Adrenal gland (tissue), 5 donors: Measurements from ENCODE around the gene TGFBR2.

ENCODE experiments used
- CTCF ChIP-seq, 6 experiments: fragments of 450-650 bp in 4 of 6; fragments of 200-600 bp in 2 of 6; sonication (generic) in 1 of 6; IDR thresholded peaks; 1 replicate in 5 of 6; 2 replicates in 1 of 6; pipeline versions ENCODE4 v1.5.1 to v1.8.0; 2016 to 2021; ENCODE audit warnings: antibody characterized with exemption in 6 of 6, mild to moderate bottlenecking in 2 of 6, moderate library complexity in 1 of 6
- POLR2A ChIP-seq, 2 donors: fragments of 450-650 bp; IDR thresholded peaks; one replicate each; pipeline ENCODE4 v1.6.1; 2017; ENCODE audit warnings: antibody characterized with exemption in 2 of 2, mild to moderate bottlenecking in 2 of 2, moderate library complexity in 1 of 2
- donor health status: DM: no; HTN: no; CAD: no.

- TF ChIP-seq POLR2A (IDR thresholded peaks at IDR 0.05), result no peak
- TF ChIP-seq CTCF (IDR thresholded peaks at IDR 0.05), result no peak
Measured at GRCh38 chr3:30642849-30643361, 36.5 kb downstream of the TGFBR2 start.
